H9 (cell line): ENCODE data around the gene APCDD1L. TPM values are rescaled to one million over a fixed set of nuclear protein-coding genes. Genes with fewer than 3 reads are reported as not detected.

ENCODE experiments used
- DNase-seq: peaks from one replicate; pipeline ENCODE4 v3.0.0-alpha.2; 2017
- H2AFZ ChIP-seq: one replicate; pipeline ENCODE4 v1.6.1; 2013; ENCODE audit warnings: mild to moderate bottlenecking, low read length, control low read depth, moderate library complexity
- H2AK5ac ChIP-seq: 2 replicates; pipeline ENCODE4 v1.6.1; 2013; ENCODE audit warnings: low read length, control low read depth, mixed read lengths; ENCODE audit not compliant: insufficient read length
- H2BK120ac ChIP-seq: one replicate; pipeline ENCODE4 v1.6.1; 2013; ENCODE audit warnings: low read depth, mild to moderate bottlenecking, low read length, control low read depth, inconsistent platforms; ENCODE audit not compliant: poor library complexity, severe bottlenecking
- H2BK12ac ChIP-seq: 2 replicates; pipeline ENCODE4 v1.6.1; 2013; ENCODE audit warnings: low read length, control low read depth, mixed read lengths, low read depth; ENCODE audit not compliant: insufficient read length
- H2BK15ac ChIP-seq: 2 replicates; pipeline ENCODE4 v1.6.1; 2013; ENCODE audit warnings: low read depth, low read length, control low read depth
- H2BK20ac ChIP-seq: one replicate; pipeline ENCODE4 v1.6.1; 2013; ENCODE audit warnings: low read depth, mild to moderate bottlenecking, low read length, control low read depth, inconsistent platforms; ENCODE audit not compliant: poor library complexity, severe bottlenecking
- H2BK5ac ChIP-seq: 2 replicates; pipeline ENCODE4 v1.6.1; 2013; ENCODE audit warnings: low read length, control low read depth, mixed read lengths; ENCODE audit not compliant: insufficient read length
- H3K14ac ChIP-seq: 2 replicates; pipeline ENCODE4 v1.6.1; 2013; ENCODE audit warnings: low read length, control low read depth; ENCODE audit not compliant: insufficient read depth
- H3K18ac ChIP-seq: 2 replicates; pipeline ENCODE4 v1.6.1; 2013; ENCODE audit warnings: low read depth, mild to moderate bottlenecking, mixed read lengths, low read length, control low read depth; ENCODE audit not compliant: insufficient read length
- H3K23ac ChIP-seq: 2 replicates; pipeline ENCODE4 v1.6.1; 2013; ENCODE audit warnings: low read length, control low read depth, mixed read lengths, low read depth; ENCODE audit not compliant: insufficient read length
- H3K23me2 ChIP-seq: 2 replicates; pipeline ENCODE4 v1.6.1; 2013; ENCODE audit warnings: low read depth, mild to moderate bottlenecking, mixed read lengths, low read length, control low read depth; ENCODE audit not compliant: insufficient read length, poor library complexity, severe bottlenecking
- H3K27ac ChIP-seq: 2 replicates; pipeline ENCODE4 v1.5.1; 2013; ENCODE audit warnings: low read length, control low read depth, mixed read lengths, low read depth; ENCODE audit not compliant: insufficient read length
- H3K27me3 ChIP-seq: 2 replicates; pipeline ENCODE4 v1.6.1; 2013; ENCODE audit warnings: low read length, control low read depth, inconsistent platforms; ENCODE audit not compliant: insufficient read depth
- H3K4ac ChIP-seq: 2 replicates; pipeline ENCODE4 v1.6.1; 2013; ENCODE audit warnings: low read depth, mild to moderate bottlenecking, control low read depth, inconsistent platforms, low read length, moderate library complexity
- H3K4me1 ChIP-seq: 2 replicates; pipeline ENCODE4 v1.6.1; 2013; ENCODE audit warnings: low read length, control low read depth, inconsistent platforms; ENCODE audit not compliant: insufficient read depth
- H3K4me2 ChIP-seq: 2 replicates; pipeline ENCODE4 v1.6.1; 2013; ENCODE audit warnings: low read length, control low read depth, mixed read lengths; ENCODE audit not compliant: insufficient read length, insufficient read depth
- H3K56ac ChIP-seq: 2 replicates; pipeline ENCODE4 v1.6.1; 2013; ENCODE audit warnings: low read depth, mild to moderate bottlenecking, mixed read lengths, low read length, control low read depth; ENCODE audit not compliant: insufficient read length
- H3K79me1 ChIP-seq: 2 replicates; pipeline ENCODE4 v1.6.1; 2013; ENCODE audit warnings: low read depth, mild to moderate bottlenecking, moderate library complexity, low read length, control low read depth, inconsistent platforms; ENCODE audit not compliant: insufficient read depth, poor library complexity, severe bottlenecking
- H3K79me2 ChIP-seq: 2 replicates; pipeline ENCODE4 v1.6.1; 2013; ENCODE audit warnings: low read length, control low read depth, inconsistent platforms; ENCODE audit not compliant: insufficient read depth
- H3K9ac ChIP-seq: 2 replicates; pipeline ENCODE4 v1.6.1; 2013; ENCODE audit warnings: low read length, control low read depth, mixed read lengths; ENCODE audit not compliant: insufficient read length; ENCODE audit errors: extremely low read depth
- H3K9me3 ChIP-seq: one replicate; pipeline ENCODE4 v1.6.1; 2013; ENCODE audit warnings: low read depth, low read length, inconsistent platforms; ENCODE audit not compliant: control insufficient read depth
- H3T11ph ChIP-seq: one replicate; pipeline ENCODE4 v1.6.1; 2013; ENCODE audit warnings: mild to moderate bottlenecking, low read length, control low read depth, inconsistent platforms
- H4K20me1 ChIP-seq: one replicate; pipeline ENCODE4 v1.6.1; 2013; ENCODE audit not compliant: control insufficient read depth, insufficient read length, insufficient read depth
- H4K5ac ChIP-seq: 2 replicates; pipeline ENCODE4 v1.6.1; 2013; ENCODE audit warnings: low read depth, mild to moderate bottlenecking, mixed read lengths, low read length, control low read depth; ENCODE audit not compliant: insufficient read length
- H4K8ac ChIP-seq: replicated peaks from 2 replicates; pipeline ENCODE4 v1.6.1; 2013; ENCODE audit warnings: low read length, control low read depth, mixed read lengths, low read depth; ENCODE audit not compliant: insufficient read length
- H4K91ac ChIP-seq: 2 replicates; pipeline ENCODE4 v1.6.1; 2013; ENCODE audit warnings: low read depth, mild to moderate bottlenecking, moderate library complexity, mixed read lengths, low read length, control low read depth; ENCODE audit not compliant: insufficient read length
- H3K27ac Mint-ChIP-seq, 3 experiments: 2 replicates in 2 of 3; 3 replicates in 1 of 3; pipeline ENCODE4 v1.8.0; 2020 to 2021; ENCODE audit warnings: mixed read lengths in 3 of 3, mild to moderate bottlenecking in 1 of 3, moderate library complexity in 1 of 3
- H3K27me3 Mint-ChIP-seq: 2 replicates; pipeline ENCODE4 v1.8.0; 2021; ENCODE audit warnings: low read depth, mild to moderate bottlenecking, moderate library complexity, mixed read lengths
- H3K36me3 Mint-ChIP-seq, 3 experiments: 2 replicates in 2 of 3; 3 replicates in 1 of 3; pipeline ENCODE4 v1.8.0; 2020 to 2021; ENCODE audit warnings: low read depth in 3 of 3, mixed read lengths in 3 of 3; ENCODE audit not compliant: insufficient read depth in 1 of 3
- H3K4me1 Mint-ChIP-seq, 2 experiments: 2 replicates each; pipeline ENCODE4 v1.8.0; 2020; ENCODE audit warnings: mixed read lengths in 2 of 2
- H3K4me3 Mint-ChIP-seq, 2 experiments: 2 replicates in 1 of 2; 3 replicates in 1 of 2; pipeline ENCODE4 v1.8.0; 2020 to 2021; ENCODE audit warnings: mild to moderate bottlenecking in 2 of 2, mixed read lengths in 2 of 2, moderate library complexity in 1 of 2
- H3K9me3 Mint-ChIP-seq, 2 experiments: 2 replicates in 1 of 2; 3 replicates in 1 of 2; pipeline ENCODE4 v1.8.0; 2020; ENCODE audit warnings: mild to moderate bottlenecking in 2 of 2, mixed read lengths in 2 of 2, moderate library complexity in 1 of 2
- CTCF ChIP-seq: fragments of 200-600 bp; sonication (generic); conservative IDR thresholded peaks from 3 replicates; pipeline ENCODE4 v1.8.0; 2021; ENCODE audit warnings: antibody characterized with exemption, mild to moderate bottlenecking
- WGBS: extraction: QIAGEN DNeasy Blood & Tissue Kit; methylation state at CpG from one replicate; pipeline ENCODE4 v1.1.7; 2013; ENCODE audit warnings: missing lambda C conversion rate, low lambda C conversion rate, mixed read lengths; ENCODE audit not compliant: insufficient read length; ENCODE audit errors: extremely low coverage; 5-methylcytosine and 5-hydroxymethylcytosine counted together
- total RNA-seq: library from RNA; stranded (reverse); gene quantifications from 2 replicates; pipeline ENCODE4 v1.2.1, GENCODE V29; 2021

APCDD1L gene
- total RNA-seq, 1 experiment from 2014 or later = 0.68 TPM

GRCh38 chr20:58559368-58559729 lies 44.1 kb upstream of the APCDD1L start:
- Histone ChIP-seq H3K9me3 (no peaks in the 10 kb centered on the region), H4K8ac (no peak overlapping the region), H4K20me1 (no peaks in the 10 kb centered on the region), H2AFZ (no peak overlapping the region), H3T11ph (no peak overlapping the region), H2BK5ac (no peak overlapping the region), H3K27ac (no peak overlapping the region), H4K91ac (no peak overlapping the region), H4K5ac (no peak overlapping the region), H3K23me2 (no peaks in the 10 kb centered on the region), H3K56ac (no peak overlapping the region), H3K79me1 (no peaks in the 10 kb centered on the region), H3K4me2 (no peak overlapping the region), H3K4ac (no peak overlapping the region), H3K23ac (no peak overlapping the region), H3K14ac (no peak overlapping the region), H3K79me2 (no peaks in the 10 kb centered on the region), H2BK120ac (no peak overlapping the region), H3K18ac (no peak overlapping the region), H3K27me3 (no peaks in the 10 kb centered on the region), H2BK15ac (no peak overlapping the region), H3K4me1 (no peaks in the 10 kb centered on the region; the same call in 1 of the 2 replicates), H2BK20ac (no peak overlapping the region), H2AK5ac (no peak overlapping the region), H2BK12ac (no peak overlapping the region), H3K9ac (no peak overlapping the region)
- Mint-ChIP-seq H3K9me3 (peaks cover 2 to 6% of the 10 kb centered on the region in 2 experiments), H3K27ac (peak overlapping the region in 1 of 3 experiments; percentile 76; a peak in 1 of 7 replicates), H3K4me3 (no peak overlapping the region), H3K36me3 (peaks cover 0 to 6% (median 1%) of the 10 kb centered on the region in 3 experiments; a peak in 2 of 7 replicates), H3K27me3 (peaks cover 25% of the 10 kb centered on the region), H3K4me1 (no peaks in the 10 kb centered on the region)
- DNase-seq = no peak
- no CpG with 5 or more reads among the region's 7 CpGs for WGBS
- TF ChIP-seq CTCF = no peak
